GM21447 (cell line): ENCODE results near the gene MACROD1.

ENCODE experiments used
- ATAC-seq: cut with Tn5 transposase; IDR thresholded peaks from one replicate; pipeline ENCODE4 v1.9.1; 2021; ENCODE audit not compliant: unreplicated experiment

MACROD1 gene

GRCh38 chr11:64094463-64095260 lies 71.3 kb downstream of the MACROD1 start:
- ATAC-seq = no peak

DNA sequence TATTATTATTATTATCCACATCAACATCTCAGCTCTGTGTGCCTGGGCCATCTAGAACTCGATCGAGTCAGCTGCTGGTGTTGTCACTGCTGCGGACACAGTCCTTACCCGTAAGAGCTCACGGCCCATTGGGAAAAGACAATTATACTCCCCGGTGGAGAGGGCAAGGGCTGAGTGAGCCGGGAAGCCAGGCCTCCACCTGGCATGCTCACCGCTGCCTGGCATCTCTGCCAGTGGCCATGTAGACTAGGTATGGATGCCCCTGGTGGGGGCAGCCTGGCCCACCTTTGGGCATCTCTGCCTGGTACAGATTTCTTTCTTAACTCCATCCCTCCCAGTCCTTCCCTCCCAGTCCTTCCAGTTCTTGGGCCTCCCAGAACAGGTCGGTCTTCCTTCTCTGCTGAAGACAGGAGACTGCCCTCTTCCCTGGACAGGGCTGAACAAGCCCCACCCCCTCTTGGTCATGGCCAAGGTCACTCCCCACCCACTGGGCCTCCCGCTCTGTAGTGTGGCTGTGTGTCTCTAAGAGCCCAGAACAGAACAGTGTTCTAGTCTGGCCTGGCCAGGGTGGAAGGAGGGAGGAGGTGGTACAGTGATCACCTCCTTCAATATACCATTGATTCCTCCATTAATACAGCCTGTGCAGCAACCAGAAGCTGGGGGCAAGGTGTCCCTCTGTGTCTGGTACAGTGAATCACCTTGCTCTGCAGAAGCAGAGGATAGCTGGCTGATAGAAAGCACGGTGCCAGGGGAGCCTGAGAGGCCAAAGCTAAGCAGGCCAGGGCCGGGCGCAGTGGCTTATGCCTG lies 72.5 kb downstream of the MACROD1 start:
- no peak for ATAC-seq

DNA sequence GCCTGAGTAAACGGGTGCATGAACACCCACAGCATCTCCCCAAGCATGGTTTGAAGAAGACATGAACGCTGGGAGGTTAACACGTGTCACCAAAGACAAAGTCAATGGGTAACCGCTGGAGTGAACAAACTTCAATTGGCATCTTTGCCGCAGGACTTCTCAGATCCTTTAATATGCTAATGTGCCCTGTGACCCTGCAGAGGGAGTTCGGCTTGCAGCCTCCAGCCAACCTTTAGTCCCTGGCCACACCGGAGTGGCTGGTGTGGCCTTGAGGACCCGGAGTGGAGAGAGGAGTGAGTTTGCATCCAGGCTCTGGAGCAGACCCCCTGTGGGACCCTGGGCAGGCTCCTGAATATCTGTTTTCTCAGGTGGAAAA lies 73.2 kb downstream of the MACROD1 start:
- no peak for ATAC-seq

- ATAC-seq = no peak
Measured at GRCh38 chr11:64092111-64092760, 73.7 kb downstream of the MACROD1 start.

- no peak for ATAC-seq
Measured at GRCh38 chr11:64090806-64091516, 75.0 kb downstream of the MACROD1 start.

GRCh38 chr11:64089915-64090805 lies 75.8 kb downstream of the MACROD1 start:
- no peak for ATAC-seq

GRCh38 chr11:64089493-64089892 lies 76.4 kb downstream of the MACROD1 start:
- no peak for ATAC-seq

DNA sequence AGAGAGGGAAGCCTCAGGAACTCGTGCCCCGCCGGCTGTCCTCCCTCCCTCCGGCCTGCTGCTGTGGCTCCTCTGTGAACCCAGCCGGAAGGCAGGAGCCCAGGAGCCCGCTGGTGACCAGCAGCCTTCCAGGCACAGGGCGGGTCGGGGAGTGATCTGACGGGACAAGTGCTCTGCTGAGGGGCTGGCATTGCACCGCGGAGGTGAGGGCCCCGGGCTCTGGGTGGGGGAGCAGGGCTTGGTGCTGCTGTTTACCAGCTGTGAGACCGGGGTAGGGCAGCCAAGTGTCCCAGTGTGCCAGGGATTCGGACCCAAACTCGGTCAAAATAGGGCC lies 76.9 kb downstream of the MACROD1 start:
- ATAC-seq = no peak

GRCh38 chr11:64088162-64089026 lies 77.5 kb downstream of the MACROD1 start:
- no peak for ATAC-seq

DNA sequence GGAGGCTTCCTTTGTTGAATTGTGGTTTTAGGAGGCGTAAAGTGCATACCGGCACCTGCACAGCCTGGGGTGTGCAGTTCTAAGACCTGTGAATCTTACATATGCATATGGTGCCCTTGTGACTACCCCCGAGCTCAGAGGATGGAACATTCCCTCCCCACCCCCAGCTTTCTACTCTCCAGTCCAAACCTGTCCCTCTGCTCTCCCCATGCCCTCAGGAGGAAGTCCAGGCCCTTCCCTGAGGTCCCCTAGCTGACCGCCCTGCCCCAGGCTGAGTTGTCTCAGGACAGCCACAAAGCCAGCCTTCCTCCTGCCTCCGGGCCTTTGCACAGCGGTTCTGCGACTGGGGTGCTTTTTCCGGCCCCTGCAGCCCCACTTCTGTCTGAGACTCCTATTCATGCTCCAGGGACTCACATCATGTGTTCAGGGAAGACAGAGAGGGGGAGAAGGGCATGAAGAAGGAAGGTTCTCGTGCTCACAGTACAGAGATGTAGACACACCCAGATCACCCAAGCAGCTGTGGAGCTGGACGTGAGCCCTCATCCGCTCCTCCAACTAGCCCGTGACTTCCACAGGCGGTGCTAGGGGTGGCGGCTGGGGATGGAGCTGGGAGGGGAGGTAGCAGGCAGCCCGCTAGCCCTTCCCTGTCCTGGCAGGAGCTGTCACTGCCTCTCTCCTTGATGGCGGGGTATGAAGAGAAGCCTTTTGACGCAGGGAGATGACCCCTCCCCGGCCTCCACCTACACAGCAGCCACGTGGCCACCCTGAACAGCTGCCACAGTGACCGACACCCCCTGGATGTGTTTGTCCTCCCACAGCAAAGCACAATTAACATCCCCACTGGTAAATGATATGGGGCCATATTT lies 79.4 kb downstream of the MACROD1 start:
- no peak for ATAC-seq

DNA sequence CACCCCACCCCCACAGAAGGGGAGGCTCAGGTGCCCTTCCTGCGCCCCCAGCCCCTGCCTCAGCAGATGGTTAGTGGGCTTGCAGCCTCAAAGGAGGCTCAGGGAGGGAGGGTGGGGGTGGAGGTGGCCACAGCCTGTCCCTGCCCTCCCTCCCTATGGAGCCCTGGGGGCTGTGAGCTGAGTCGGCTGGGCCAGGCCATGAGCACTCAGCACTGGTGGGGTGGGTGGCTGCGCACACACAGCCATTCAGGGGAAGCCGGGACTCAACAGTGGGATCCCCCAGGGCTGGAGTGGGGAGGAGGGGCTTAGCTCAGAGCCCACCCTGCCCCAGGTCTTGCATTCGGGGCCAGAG lies 80.0 kb downstream of the MACROD1 start:
- ATAC-seq = no peak

DNA sequence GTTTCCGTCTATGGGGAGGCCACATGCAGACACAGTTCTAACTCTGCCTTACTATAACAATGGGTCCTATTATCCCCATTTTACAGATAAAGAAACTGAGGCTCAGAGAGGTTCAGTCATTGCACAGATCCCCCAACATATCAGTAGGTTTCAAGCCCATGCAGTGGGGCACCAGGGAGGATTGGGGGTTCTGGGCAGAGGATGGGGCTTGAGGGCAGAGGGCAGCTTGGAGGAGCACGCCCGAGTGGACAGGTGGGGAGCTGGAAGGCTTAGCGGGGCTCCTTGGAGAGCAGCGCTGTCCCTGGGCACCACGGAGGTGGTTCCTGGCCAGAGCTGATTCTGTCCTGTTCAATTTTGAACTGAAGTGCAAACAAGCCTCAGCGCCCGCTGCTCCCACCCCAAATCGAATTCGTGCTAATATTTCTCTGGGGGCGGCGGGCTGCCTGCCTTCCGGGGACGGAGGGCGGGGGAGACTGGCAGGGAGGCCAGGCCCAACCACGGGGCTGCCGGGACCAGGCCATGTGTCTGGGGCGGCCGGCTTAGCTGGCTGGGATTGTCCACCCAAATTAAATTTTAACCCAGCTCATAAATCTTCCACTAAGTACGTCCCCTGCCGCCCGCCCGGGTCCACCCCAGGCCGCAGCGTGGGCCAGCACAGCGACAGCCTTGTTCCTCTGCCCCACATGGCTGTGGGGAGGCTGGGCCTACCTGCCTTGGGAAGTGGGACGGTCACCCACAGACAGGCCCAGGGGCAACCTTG lies 80.8 kb downstream of the MACROD1 start:
- no peak for ATAC-seq

- no peak for ATAC-seq
Measured at GRCh38 chr11:64084146-64084950, 81.6 kb downstream of the MACROD1 start.

GRCh38 chr11:64083398-64084080 lies 82.4 kb downstream of the MACROD1 start:
- no peak for ATAC-seq

- no peak for ATAC-seq
Measured at GRCh38 chr11:64081745-64082442, 84.0 kb downstream of the MACROD1 start.

- ATAC-seq = no peak
Measured at GRCh38 chr11:64080390-64080789, 85.5 kb downstream of the MACROD1 start.
